Stimulated activated CD4-positive, alpha-beta T cell treated with anti-CD3 and anti-CD28 coated beads, Interleukin-12 subunit alpha, Interleukin-12 subunit beta, amount 100 ng/mL, for 48 hours (primary cell): ENCODE data around the gene PKN3.
A peak's percentile ranks its signal among the peaks of the same experiment; 100 is the strongest.

Source experiments
- DNase-seq, 3 donors: peaks; one replicate each; pipeline ENCODE4 v3.0.0-alpha.2; 2020; ENCODE audit warnings: low read depth in 2 of 3, low spot score in 1 of 3

The PKN3 gene

DNA sequence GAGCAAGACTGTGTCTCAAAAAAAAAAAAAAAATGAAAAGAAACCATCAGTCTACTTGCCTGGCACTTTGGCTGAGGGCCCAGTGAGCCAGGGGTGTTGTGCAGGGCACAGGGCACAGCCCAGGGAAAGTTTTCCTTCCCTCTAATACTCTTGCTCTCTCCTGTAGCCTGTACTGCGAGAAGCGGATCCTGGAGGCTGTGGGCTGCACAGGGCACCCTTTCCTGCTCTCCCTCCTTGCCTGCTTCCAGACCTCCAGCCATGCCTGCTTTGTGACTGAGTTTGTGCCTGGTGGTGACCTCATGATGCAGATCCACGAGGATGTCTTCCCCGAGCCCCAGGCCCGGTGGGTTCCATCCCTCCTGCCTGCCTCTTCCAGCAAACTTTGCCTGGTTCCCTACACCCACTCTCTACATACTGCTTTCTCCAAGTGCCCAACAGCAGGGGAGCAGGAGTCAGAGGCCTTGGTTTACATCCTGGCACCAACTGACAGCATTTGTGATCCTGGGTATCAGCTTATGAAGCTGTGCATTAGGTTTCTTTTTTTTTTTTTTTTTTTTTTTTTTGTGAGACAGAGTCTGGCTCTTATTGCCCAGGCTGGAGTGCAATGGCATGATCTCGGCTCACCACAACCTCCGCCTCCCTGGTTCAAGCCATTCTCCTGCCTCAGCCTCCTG is 14.4 kb downstream of the PKN3 start:
- no peak for DNase-seq

DNA sequence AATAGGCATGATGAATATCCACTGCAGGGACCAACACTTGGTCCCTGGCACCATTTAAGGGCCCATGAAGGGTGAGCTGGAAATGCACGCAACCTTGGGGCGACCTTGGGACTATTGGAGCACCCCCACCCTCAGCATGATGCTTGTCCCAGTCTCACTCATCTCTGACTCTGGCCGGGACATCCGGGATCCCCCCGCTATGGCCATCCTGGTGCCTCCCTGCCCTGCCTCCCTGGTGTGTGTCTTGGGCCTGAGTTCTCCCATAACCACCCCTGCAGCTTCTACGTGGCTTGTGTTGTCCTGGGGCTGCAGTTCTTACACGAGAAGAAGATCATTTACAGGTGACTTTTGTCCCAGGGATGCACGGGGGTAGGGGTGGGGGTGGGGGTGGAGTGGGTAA is 15.7 kb downstream of the PKN3 start:
- no peak for DNase-seq

DNA sequence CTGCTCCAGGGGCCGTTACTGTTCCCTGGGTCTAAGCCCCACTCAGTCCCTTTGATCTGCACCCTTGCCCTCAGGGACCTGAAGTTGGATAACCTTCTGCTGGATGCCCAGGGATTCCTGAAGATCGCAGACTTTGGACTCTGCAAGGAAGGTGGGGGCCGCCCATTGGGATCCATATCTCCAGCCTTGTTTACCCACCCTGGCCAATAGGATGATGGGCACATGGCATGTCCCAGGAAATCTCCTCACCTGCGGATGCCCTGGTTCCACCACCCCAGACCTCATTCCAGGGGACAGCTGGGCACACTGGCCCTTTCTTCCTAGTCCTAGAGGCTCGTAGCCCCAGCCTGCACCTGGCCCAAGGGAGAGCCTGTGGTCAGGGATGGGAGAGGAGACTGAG is 16.2 kb downstream of the PKN3 start:
- DNase-seq = no peak

GRCh38 chr9:128719919-128720605 is 17.8 kb downstream of the PKN3 start:
- no peak for DNase-seq

DNA sequence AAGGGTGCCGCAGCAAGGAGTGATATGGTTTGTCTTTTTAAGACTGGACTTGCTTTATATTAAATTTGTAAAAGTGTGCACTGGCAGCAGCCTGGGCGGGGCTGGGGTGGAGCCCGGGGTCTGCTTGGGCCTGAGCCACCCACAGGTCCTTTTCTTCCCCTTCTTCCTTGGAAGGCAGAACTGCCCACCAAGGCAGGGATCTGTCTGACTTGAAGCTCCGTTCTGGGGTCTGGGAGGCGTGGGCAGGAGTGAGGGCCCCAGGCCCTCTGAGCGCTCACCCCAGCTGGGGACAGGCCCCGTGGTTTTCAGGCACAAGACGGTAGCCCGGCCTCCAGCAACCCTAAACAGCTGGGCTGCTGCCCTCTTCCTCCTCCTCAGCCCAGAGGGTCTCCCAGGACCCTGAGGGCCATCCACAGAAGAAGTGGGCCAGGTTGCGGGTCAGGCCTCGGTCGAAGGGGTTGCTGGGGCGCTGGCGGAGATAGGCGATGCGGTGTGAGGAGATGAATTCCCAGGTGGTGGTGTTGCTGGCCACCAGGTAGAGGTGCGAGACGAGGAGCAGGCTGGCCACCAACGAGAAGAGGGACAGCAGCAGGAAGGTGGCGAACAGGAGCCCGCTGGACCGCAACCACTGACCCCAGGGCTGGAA is 18.7 kb downstream of the PKN3 start:
- no peak for DNase-seq

GRCh38 chr9:128721487-128722010 is 19.2 kb downstream of the PKN3 start:
- no peak for DNase-seq

DNA sequence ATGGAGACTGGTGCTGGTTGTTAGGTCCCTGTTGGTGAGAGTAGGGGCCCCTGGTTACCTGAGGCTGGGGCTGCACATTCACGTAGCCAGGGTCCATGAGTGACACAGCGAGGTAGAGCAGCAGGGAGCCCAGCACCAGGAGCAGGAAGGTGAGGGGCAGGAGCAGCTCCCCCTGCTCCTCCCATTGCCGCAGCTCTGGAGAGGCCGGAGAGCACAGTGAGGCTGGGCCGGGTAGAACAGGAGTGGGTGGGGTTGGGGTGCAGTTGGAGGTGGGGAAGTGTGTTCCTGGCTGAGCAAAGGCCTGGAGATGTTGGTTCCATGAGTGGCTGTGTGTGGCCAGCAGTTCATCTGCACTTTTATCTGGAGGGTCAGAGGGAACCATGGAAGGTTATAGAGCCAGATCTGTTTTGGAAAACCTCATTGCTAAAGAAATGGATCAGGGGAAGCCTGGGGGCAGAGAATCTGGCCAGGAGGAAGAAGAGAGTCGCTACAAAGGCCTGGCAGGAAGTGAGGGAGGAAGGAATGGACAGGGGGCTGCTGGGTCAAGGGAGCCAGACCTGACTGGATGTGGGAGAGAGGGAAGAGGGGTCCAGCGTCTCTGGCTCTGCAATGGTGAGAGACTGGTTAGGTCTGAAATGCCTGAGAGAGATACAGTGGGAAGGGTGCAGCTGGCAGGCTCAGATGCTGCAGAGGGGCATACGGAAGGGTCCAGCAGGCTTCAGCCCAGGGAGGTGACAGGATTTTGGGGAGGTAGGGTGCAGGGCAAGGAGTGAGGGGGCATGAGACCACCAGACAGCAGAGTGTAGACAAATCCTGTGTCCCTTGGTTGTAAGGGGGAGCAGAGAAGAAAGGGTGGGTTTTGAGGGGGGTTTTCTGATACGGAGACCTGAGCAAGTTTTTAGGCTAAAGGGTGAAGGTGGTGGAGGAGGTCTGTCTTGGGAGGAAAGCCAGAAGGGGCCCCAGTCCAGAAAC is 20.4 kb downstream of the PKN3 start:
- no peak for DNase-seq

- DNase-seq = no peak
These were observed 21.1 kb downstream of the PKN3 start for GRCh38 chr9:128723352-128723865.

DNA sequence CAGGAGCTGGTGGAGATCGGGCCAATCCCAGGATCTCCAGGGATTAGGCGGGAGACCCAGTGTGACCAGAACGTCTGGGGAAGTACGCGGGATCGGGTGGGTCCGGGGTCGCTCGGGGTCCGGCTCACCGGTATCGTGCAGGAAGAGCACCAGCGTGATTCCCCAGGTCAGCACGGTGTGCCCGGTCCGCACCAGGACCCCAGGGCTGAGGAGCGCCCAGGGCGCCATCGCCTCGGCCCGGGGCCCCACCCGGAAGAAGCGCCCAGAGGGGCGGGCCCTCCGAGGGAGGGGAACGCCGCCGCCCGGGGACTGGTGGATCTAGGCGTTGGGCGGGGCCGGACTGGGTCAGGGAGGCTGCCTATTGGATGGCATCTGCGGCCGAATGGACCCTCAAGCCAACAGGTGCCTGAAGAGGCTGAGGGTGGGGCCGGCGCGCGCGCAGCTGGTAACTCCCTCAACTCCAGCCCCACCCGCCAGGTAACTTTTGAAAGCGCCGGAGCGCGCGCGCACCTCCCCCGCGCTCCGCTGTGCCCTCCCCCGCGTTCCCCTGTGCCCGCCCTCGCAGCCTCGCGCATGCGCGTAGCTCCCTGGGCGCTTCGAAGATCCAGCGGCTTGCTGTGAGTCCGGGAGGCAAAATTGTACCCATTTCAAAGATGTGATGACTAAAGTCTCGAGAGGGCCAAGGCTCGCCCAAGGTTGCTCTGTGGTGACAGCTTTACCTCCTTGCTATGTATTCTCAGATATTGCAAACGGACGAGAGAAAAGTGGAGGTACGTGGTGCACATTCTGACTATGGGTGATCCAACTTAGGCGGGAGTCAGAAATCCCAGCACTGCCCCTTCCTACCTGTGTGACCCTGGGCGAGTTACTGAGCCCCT is 21.8 kb downstream of the PKN3 start, which contains the start of gene ZDHHC12:
TSS of gene ZDHHC12 (minus strand) at position 262 of the 878 bp plus-strand sequence. CDS start at position 228, 34 bp downstream.
- DNase-seq = peak; percentile 94 to 99 (median 99)

GRCh38 chr9:128724744-128725211 is 22.5 kb downstream of the PKN3 start:
- DNase-seq = peak; percentile 36 to 54 (median 43)

DNA sequence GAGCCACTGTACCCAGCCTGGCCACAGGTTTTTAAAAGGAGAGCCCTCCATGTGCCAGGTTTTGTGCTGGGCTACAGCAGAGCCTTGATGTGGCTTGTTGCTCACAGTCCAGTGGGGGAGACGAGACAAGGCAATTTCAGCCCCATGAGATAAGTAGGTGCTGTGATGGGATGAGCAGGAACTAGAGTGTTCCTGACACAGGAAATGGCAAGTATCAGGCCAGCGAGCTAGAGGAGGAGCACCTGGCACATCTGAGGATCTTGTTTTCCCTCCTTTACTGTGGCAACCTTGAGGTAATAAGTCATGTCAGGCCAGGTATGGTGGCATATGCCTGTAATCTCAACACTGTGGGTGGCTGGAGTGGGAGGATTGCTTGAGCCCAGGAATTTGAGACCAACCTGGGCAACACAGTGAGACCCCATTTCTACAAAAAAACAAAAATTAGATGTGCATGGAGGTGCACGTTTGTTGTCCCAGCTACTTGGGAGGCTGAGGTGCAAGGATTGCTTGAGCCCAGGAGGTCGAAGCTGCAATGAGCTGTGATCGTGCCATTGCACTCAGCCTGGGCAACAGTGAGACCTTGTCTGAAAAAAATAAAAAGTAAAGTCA is 25.4 kb downstream of the PKN3 start:
- DNase-seq = no peak

DNA sequence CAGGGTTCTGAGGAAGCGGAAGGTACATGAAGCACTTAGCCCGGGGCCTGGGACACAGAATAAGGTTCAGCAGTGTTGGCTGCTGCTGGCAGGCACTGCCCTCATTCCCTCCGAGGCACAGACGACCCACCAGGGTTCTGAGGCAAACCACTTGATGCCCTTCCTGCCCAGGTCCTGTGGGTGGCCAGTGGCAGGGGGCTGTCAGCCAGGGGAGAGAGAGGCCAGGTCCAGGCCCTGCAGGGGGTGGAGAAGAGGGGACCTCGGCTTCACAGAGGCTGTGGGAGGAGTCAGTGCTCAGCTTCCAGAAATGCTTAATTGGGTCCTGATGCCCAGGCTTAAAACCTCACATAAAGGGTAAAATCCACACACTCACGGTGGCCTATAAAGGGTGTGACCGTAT is 26.0 kb downstream of the PKN3 start:
- no peak for DNase-seq

- no peak for DNase-seq
These were observed 27.0 kb downstream of the PKN3 start for GRCh38 chr9:128729302-128729701.

DNA sequence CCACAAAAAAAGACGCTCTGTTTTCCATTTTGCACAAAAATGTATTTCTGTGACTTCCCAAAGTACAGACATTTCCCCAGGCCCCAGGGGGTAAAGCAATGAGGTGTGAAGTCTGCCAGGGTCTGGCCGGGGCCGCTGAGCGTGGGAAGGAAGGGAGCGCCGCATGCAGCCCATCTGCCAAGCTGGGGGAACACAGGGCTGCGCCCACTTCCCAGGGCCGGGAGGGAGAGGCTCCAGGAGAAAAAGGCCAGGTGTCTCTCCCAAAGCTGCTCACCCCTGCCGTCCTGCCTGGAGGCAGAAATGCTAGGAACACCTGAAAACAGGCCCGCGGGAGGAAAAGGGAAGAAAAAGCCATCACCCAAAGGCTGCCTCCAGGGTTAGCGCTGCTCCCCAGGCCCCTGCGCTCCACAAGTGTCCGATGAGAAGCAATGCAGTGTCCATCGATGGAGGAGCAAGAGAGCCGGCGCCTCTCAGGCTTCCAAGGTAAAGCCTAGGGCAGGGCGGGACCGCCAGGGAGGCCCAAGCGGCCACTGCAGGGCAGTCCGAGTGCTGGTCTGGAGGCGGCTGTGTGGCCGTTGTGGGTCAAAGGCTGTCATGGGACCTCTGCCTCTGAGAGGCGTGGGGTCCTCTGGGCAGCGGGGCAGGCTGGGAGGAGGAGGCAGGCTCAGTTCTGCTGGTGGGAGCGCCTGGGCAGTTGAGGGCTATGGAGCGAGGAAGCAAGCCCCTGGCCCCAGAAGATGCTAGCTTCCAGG is 27.6 kb downstream of the PKN3 start:
- no peak for DNase-seq

DNA sequence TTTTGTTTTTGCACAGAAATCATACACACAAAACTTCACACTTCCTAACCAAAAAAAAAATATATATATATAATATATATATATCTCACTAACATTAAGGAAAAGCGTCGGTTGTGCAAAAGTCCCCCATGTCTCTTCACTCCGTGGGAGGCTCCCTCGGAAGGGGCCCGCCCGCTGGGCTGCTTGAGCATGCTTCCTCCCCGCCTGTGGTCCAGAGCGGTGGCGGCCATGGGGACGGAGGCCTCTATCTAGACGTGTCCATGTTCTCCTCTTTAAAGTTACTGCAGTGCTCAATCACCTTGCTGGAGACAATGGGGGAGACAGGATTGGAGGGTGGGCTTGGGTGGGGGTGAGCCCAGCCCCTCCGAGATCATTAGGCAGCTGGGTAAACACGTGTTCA is 28.8 kb downstream of the PKN3 start:
- no peak for DNase-seq

- no peak for DNase-seq
These were observed 29.4 kb downstream of the PKN3 start for GRCh38 chr9:128731691-128732090.

GRCh38 chr9:128732576-128732975 is 30.3 kb downstream of the PKN3 start:
- no peak for DNase-seq

DNA sequence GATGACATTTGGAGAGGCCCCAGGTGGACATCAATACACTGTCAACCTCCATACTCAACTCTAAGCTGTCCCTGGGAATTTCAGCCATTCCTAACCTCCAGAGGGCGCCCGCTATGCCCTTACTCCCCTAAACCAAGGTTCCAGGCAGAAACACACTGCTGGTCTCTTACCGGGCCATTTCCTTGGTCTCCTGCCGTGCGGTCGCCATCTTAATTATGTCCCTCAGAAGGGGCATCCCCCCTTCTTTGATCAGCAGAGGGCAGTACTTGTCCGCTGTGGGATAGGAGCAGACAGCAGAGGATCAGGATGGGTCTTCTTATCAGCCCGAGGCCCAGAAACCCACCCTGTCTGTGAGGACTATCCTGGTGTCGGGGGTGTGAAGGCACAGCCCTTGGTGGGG is 31.0 kb downstream of the PKN3 start:
- DNase-seq = no peak
